HG03378 (cell line): ENCODE data around the gene PPP1R14B.

Experiments used
- ATAC-seq: cut with Tn5 transposase; IDR thresholded peaks from one replicate; pipeline ENCODE4 v1.9.1; 2021; ENCODE audit warnings: mild to moderate bottlenecking, moderate library complexity; ENCODE audit not compliant: unreplicated experiment

Gene PPP1R14B

GRCh38 chr11:64261556-64262080, 14.9 kb upstream of the PPP1R14B start:
- no peak for ATAC-seq

- ATAC-seq = no peak
Measured at GRCh38 chr11:64260147-64260708, 13.5 kb upstream of the PPP1R14B start.

- ATAC-seq = no peak
Measured at GRCh38 chr11:64259533-64260067, 12.9 kb upstream of the PPP1R14B start.

GRCh38 chr11:64258946-64259532, 12.3 kb upstream of the PPP1R14B start:
- ATAC-seq = no peak

DNA sequence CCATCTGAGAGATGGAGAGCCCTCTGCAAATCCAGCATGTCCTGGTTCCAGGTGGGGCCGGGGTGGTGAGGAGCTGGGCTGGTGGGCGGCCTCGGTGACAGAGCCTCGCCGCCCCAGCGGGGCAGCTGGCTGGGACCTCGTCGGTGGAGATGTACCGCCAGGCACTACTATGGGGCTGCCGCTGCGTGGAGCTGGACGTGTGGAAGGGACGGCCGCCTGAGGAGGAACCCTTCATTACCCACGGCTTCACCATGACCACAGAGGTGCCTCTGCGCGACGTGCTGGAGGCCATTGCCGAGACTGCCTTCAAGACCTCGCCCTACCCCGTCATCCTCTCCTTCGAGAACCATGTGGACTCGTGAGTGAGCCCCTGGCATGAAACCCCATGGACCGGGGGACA, 11.6 kb upstream of the PPP1R14B start:
- ATAC-seq = no peak

- no peak for ATAC-seq
Measured at GRCh38 chr11:64256300-64256699, 9.6 kb upstream of the PPP1R14B start.

GRCh38 chr11:64255135-64256128, 8.7 kb upstream of the PPP1R14B start:
- ATAC-seq = no peak

GRCh38 chr11:64254326-64254725, 7.6 kb upstream of the PPP1R14B start:
- no peak for ATAC-seq

- ATAC-seq = no peak
Measured at GRCh38 chr11:64253481-64253880, 6.7 kb upstream of the PPP1R14B start.

- ATAC-seq = no peak
Measured at GRCh38 chr11:64253043-64253442, 6.3 kb upstream of the PPP1R14B start.

GRCh38 chr11:64252003-64252872, 5.5 kb upstream of the PPP1R14B start:
- ATAC-seq = no peak

DNA sequence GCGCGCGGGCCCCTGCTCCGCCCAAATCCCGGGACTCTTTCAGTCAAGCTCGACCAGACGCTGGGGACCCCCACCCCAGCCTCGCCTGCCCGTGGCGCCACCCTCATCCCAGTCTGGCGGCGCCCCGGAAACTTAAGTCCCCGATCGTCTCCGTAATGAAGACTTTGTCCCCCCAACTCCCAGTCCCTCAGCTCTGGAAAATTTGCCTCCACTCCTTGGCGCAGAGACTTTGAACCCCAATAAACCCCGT, 4.9 kb upstream of the PPP1R14B start:
- no peak for ATAC-seq

GRCh38 chr11:64251016-64251752, 4.4 kb upstream of the PPP1R14B start, which contains the start of gene PLCB3:
Gene PLCB3 (plus strand): TSS chr11:64251530. CDS start chr11:64251650, 120 bp downstream.
- ATAC-seq = no peak

GRCh38 chr11:64250415-64251015, 3.8 kb upstream of the PPP1R14B start:
- ATAC-seq = no peak

- no peak for ATAC-seq
Measured at GRCh38 chr11:64249563-64250414, 3.0 kb upstream of the PPP1R14B start.

DNA sequence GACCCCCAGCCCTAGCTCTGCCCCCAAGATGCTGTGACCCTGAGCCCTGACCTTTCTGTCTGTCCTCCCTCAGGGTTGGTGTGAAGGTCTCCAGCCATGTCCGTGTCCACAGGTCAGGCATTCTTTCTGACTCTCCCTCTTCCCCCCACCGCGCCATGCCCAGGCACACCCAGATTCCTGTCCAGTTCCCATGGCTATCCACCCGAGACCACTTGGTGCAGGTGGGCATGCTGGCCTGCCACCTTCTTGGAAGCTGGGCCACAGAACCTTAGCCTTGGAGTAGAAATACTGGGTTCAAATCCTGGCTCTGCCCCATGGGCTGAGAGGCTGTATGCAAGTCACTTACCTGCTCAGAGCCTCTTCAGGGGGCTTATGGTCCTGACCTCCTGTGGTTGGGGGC, 2.3 kb upstream of the PPP1R14B start:
- no peak for ATAC-seq

- no peak for ATAC-seq
Measured at GRCh38 chr11:64248578-64248977, 1.8 kb upstream of the PPP1R14B start.

GRCh38 chr11:64247729-64248531, 1.2 kb upstream of the PPP1R14B start:
- no peak for ATAC-seq
